HG03342 (cell line): ENCODE results near the gene SNRNP200.

Source experiments
- ATAC-seq: cut with Tn5 transposase; IDR thresholded peaks from one replicate; pipeline ENCODE4 v1.9.1; 2021; ENCODE audit warnings: mild to moderate bottlenecking, moderate library complexity; ENCODE audit not compliant: unreplicated experiment

SNRNP200 gene

GRCh38 chr2:96305091-96305978, at the start of gene SNRNP200:
SNRNP200 (minus strand) TSS chr2:96305546; CDS start chr2:96305437, 109 bp downstream.
- peak; percentile 87 for ATAC-seq

DNA sequence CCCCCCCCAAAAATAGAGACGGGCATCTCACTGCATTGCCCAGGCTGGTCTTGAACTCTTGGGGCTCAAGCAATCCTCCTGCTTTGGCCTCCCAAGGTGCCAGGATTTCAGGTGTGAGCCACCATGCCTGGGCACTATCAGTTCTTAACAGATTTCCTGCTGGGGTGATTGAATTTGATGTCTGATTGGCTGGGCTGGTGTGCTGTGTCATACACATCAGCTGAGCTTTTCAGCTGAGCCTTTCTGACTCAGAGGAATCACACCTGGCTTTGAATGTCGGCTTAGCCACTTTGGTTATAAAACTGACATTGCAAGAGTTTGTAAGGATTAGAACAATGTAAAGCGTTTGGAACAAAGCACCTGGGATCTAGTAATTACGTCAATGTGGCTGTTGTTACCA, 49.1 kb upstream of the SNRNP200 start:
- no peak for ATAC-seq

GRCh38 chr2:96353606-96354101, 48.3 kb upstream of the SNRNP200 start:
- ATAC-seq: no peak

DNA sequence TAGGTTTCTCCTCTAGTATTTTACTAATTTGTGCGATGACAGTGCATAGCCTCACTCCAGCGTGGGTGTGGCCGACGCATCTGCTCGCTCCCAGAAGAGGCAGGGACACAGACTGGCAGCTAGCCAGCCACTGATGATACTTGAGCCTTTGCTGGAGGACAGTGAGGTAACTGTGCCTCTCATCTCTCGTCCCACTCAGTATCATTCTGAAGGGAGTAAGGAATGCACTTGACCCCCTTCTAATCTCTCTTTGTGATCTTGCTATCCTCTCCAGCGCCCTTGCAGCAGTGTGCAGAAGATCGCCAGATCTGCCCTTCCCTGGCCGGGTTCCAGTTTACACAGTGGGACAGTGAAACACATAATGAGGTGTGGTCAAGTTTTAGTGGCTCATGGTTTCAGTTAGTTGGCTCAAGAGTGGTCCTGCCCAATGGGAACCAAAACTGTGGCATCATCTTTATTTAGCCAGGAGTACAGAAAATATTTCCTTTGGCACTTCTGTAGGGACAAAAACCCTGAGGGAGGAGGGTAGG, 47.8 kb upstream of the SNRNP200 start:
- ATAC-seq: no peak

GRCh38 chr2:96347395-96347794, 42.0 kb upstream of the SNRNP200 start:
- ATAC-seq: no peak

DNA sequence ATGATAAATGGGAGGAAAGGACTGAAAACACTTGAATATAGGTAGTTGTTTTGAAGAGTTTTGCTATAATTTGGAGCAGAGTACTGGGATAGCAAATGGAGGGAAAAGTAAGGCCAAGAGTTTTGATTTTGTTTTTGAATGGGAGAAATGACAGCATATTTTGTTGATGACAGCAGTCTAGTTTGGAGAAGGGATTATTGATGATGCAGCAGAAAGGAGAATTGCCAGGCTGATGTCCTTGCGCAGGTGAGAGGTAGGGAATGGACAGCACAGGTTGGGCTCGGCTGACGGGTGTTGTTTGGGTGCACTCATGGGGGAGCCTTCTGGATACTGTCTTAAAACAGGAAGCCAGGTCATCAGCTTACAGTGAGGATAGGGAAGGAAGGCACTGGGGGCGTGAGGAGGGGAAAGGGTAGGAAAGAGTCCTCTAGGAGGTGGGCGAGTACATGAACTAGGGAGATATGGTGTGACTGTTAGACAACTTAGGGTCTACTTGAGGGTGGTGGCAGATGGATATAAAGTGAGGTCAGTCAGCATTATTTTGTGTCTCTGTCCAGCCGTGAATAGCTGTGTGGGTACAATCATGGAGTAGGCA, 40.6 kb upstream of the SNRNP200 start:
- no peak for ATAC-seq

- ATAC-seq: no peak
Observed at GRCh38 chr2:96345438-96345837, 40.1 kb upstream of the SNRNP200 start.

- ATAC-seq: peak; percentile 81
Observed at GRCh38 chr2:96344011-96344410, 38.7 kb upstream of the SNRNP200 start.

- ATAC-seq: no peak
Observed at GRCh38 chr2:96342085-96342484, 36.7 kb upstream of the SNRNP200 start.

DNA sequence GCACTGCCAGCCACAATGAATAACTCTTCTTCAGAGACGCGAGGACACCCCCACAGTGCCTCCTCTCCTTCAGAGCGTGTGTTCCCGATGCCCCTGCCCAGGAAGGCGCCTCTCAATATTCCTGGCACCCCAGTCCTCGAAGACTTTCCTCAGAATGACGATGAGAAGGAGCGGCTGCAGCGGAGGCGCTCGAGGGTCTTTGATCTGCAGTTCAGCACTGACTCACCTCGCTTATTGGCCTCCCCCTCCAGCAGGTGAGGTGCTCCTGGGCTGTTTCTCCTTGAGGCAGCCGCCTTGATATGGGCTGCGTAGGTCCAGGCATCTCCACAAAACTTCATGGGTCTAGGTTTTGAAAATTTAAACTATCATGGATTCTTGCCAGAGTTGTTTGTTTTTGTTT, 36.3 kb upstream of the SNRNP200 start:
- no peak for ATAC-seq

GRCh38 chr2:96340493-96341414, 35.4 kb upstream of the SNRNP200 start:
- ATAC-seq: no peak

GRCh38 chr2:96336873-96337272, 31.5 kb upstream of the SNRNP200 start:
- ATAC-seq: no peak

- ATAC-seq: peak; percentile 3
Observed at GRCh38 chr2:96336104-96336775, 30.9 kb upstream of the SNRNP200 start.

DNA sequence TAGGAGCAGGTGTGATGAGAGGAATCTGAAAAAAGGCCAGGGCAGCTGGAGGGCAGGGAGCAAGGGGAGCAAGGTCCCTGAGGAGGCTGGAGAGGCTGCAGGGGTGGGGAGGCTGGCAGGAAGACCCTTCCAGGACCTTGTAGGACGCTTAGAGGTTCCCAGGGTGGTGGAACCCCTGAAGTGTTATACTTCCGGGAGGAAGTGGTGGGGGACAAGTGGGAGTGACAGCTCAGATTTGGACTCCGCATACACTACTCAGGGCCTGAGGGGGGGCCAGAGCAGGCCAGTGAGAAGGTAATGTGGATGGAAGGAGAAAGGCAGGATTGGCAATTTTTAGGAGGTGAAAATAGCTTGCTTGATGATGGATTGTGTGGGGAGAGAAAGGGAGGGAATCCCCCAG, 28.4 kb upstream of the SNRNP200 start:
- ATAC-seq: no peak

GRCh38 chr2:96330407-96330806, 25.1 kb upstream of the SNRNP200 start:
- no peak for ATAC-seq

DNA sequence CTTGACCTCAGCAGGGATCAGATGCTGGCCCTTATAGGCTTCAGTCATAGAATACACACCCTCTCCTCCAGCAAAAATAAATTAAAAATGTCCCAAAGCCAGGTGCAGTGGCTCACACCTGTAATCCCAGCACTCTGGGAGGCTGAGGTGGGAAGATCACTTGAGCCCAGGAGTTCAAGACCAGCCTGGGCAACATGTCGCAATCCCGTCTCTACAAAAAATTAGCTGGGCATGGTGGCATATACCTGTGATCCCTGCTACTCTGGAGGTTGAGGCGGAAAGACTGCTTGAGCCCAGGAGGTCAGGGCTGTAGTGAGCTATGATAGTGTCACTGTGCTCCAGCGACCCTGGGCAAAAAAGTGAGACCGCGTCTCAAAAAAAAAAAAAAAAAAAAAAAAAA, 24.5 kb upstream of the SNRNP200 start:
- ATAC-seq: no peak

- ATAC-seq: no peak
Observed at GRCh38 chr2:96329456-96329855, 24.1 kb upstream of the SNRNP200 start.

DNA sequence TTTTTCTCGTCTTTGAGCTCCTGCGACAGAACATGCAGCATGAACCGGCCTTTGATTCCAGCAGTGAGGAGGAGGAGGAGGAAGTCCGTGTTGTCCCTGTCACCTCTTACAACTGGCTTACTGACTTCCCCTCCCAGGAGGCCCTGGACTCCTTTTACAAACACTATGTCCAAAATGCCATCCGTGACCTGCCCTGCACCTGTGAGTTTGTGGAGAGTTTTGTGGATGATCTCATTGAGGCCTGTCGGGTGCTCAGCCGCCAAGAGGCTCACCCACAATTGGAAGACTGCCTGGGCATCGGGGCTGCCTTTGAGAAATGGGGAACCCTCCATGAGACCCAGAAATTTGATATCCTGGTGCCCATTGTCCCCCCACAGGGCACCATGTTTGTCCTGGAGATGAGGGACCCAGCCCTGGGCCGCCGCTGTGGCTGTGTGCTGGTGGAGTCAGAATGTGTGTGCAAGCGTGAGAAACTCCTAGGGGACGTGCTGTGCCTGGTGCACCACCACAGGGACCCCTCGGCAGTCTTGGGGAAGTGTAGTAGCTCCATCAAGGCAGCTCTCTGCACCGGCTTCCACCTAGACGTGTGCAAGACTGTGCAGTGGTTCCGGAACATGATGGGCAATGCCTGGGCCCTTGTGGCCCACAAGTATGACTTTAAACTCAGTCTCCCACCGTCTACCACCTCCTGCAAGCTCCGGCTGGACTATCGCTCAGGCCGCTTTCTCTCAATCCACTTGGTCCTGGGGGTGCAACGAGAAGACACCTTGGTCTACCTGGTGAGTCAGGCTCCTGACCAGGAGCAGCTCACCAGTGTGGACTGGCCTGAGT, 21.9 kb upstream of the SNRNP200 start:
- no peak for ATAC-seq

DNA sequence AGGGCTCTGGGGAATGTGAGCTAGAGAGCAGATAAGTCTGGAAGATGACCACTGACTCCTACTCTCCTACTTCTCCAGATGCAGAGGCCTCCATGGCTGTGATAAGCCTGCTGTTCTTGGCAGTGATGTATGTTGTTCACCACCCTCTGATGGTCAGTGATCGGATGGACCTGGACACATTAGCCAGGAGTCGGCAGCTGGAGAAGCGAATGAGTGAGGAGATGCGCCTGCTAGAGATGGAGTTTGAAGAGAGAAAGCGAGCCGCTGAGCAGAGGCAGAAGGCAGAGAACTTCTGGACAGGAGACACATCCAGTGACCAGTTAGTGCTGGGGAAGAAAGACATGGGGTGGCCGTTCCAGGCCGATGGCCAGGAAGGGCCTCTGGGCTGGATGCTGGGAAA, 21.2 kb upstream of the SNRNP200 start:
- no peak for ATAC-seq

- ATAC-seq: no peak
Observed at GRCh38 chr2:96325884-96326255, 20.5 kb upstream of the SNRNP200 start.
